ENCODE results near the gene PROM2. TPM values are rescaled to one million over a fixed set of nuclear protein-coding genes. Genes with fewer than 3 reads are reported as not detected.

The PROM2 gene
- total RNA-seq, 1 donor from 2014 or later, result 5.4 TPM

GRCh38 chr2:95325026-95325425 is 50.8 kb downstream of the PROM2 start:
- H3K4me3 Mint-ChIP-seq (ENCODE audit: unreplicated experiment), result no peak overlapping the region
- H3K27me3 Mint-ChIP-seq (ENCODE audit: unreplicated experiment), result peaks cover 6% of the 10 kb centered on the region
- H3K36me3 Mint-ChIP-seq (ENCODE audit: unreplicated experiment), result no peaks in the 10 kb centered on the region
- no peak for TF ChIP-seq CTCF (IDR thresholded peaks at IDR 0.05; ENCODE audit: partially characterized antibody, unreplicated experiment)
- H3K9me3 Mint-ChIP-seq (ENCODE audit: unreplicated experiment), result peaks cover 10% of the 10 kb centered on the region
- peaks cover 2% of the 10 kb centered on the region for H3K4me1 Mint-ChIP-seq (ENCODE audit: low read depth, unreplicated experiment)
- H3K27ac Mint-ChIP-seq (ENCODE audit: unreplicated experiment), result no peak overlapping the region
- no peak for DNase-seq

- Mint-ChIP-seq H3K4me3 (ENCODE audit: unreplicated experiment) (no peak overlapping the region), H3K27ac (ENCODE audit: unreplicated experiment) (no peak overlapping the region), H3K9me3 (ENCODE audit: unreplicated experiment) (peaks cover 10% of the 10 kb centered on the region), H3K36me3 (ENCODE audit: unreplicated experiment) (no peaks in the 10 kb centered on the region), H3K4me1 (ENCODE audit: low read depth, unreplicated experiment) (peaks cover 2% of the 10 kb centered on the region), H3K27me3 (ENCODE audit: unreplicated experiment) (peaks cover 6% of the 10 kb centered on the region)
- no peak for DNase-seq
- no peak for TF ChIP-seq CTCF (IDR thresholded peaks at IDR 0.05; ENCODE audit: partially characterized antibody, unreplicated experiment)
Measured at GRCh38 chr2:95325590-95326432, 51.6 kb downstream of the PROM2 start.

- no peak for TF ChIP-seq CTCF (IDR thresholded peaks at IDR 0.05; ENCODE audit: partially characterized antibody, unreplicated experiment)
- no peaks in the 10 kb centered on the region for H3K4me1 Mint-ChIP-seq (ENCODE audit: low read depth, unreplicated experiment)
- H3K9me3 Mint-ChIP-seq (ENCODE audit: unreplicated experiment), result peaks cover 7% of the 10 kb centered on the region
- H3K4me3 Mint-ChIP-seq (ENCODE audit: unreplicated experiment), result no peak overlapping the region
- DNase-seq, result no peak
- H3K27me3 Mint-ChIP-seq (ENCODE audit: unreplicated experiment), result peaks cover 6% of the 10 kb centered on the region
- no peaks in the 10 kb centered on the region for H3K36me3 Mint-ChIP-seq (ENCODE audit: unreplicated experiment)
- H3K27ac Mint-ChIP-seq (ENCODE audit: unreplicated experiment), result no peak overlapping the region
Measured at GRCh38 chr2:95326433-95327140, 52.3 kb downstream of the PROM2 start.

- DNase-seq, result no peak
- Mint-ChIP-seq H3K9me3 (ENCODE audit: unreplicated experiment) (peaks cover 7% of the 10 kb centered on the region), H3K4me1 (ENCODE audit: low read depth, unreplicated experiment) (no peaks in the 10 kb centered on the region), H3K27me3 (ENCODE audit: unreplicated experiment) (peaks cover 4% of the 10 kb centered on the region), H3K36me3 (ENCODE audit: unreplicated experiment) (no peaks in the 10 kb centered on the region), H3K4me3 (ENCODE audit: unreplicated experiment) (no peak overlapping the region), H3K27ac (ENCODE audit: unreplicated experiment) (no peak overlapping the region)
- TF ChIP-seq CTCF (IDR thresholded peaks at IDR 0.05; ENCODE audit: partially characterized antibody, unreplicated experiment), result no peak
Measured at GRCh38 chr2:95327861-95328260, 53.6 kb downstream of the PROM2 start.
